Activated CD4-positive, alpha-beta T cell treated with anti-CD3 and anti-CD28 coated beads, Interleukin-2, amount 10 ng/mL, durations not matched to agents 7 days and 5 days (primary cell): ENCODE measurements around the gene ZDHHC19. TPM values are rescaled to one million over a fixed set of nuclear protein-coding genes. Genes with fewer than 3 reads are reported as not detected.
"Not testable (repeated sequence)": the region's sequence is repeated elsewhere in the genome, so short reads cannot be mapped to it uniquely, and the experiment has no call there.

Source experiments
- CTCF ChIA-PET: fragments of 350-600 bp; sonication (Branson Sonifier 250); formaldehyde crosslinking; loops from one replicate; lab custom pipeline; 2021; ENCODE audit warnings: antibody characterized with exemption; lab: Charles Lee
- POLR2A ChIA-PET: fragments of 350-600 bp; sonication (Branson Sonifier 250); formaldehyde crosslinking; loops from one replicate; lab custom pipeline; 2021; ENCODE audit warnings: antibody characterized with exemption; lab: Charles Lee
- DNase-seq: peaks from one replicate; pipeline ENCODE4 v3.0.0-alpha.2; 2020
- H3K27ac Mint-ChIP-seq: one replicate; pipeline ENCODE4 v1.8.0; 2021; ENCODE audit warnings: mild to moderate bottlenecking, moderate library complexity, mixed read lengths
- H3K27me3 Mint-ChIP-seq: one replicate; pipeline ENCODE4 v1.8.0; 2021; ENCODE audit warnings: mixed read lengths
- H3K36me3 Mint-ChIP-seq: one replicate; pipeline ENCODE4 v1.8.0; 2021; ENCODE audit warnings: low read depth, mixed read lengths
- H3K4me1 Mint-ChIP-seq: one replicate; pipeline ENCODE4 v1.8.0; 2021; ENCODE audit warnings: mixed read lengths
- H3K4me3 Mint-ChIP-seq: one replicate; pipeline ENCODE4 v1.8.0; 2021; ENCODE audit warnings: mild to moderate bottlenecking, moderate library complexity, mixed read lengths
- H3K9me3 Mint-ChIP-seq: one replicate; pipeline ENCODE4 v1.8.0; 2021; ENCODE audit warnings: mixed read lengths
- total RNA-seq, 2 experiments: library from RNA; stranded (reverse); gene quantifications; one replicate each; pipeline ENCODE4 v1.2.3, GENCODE V29; 2021

The ZDHHC19 gene, protein sequence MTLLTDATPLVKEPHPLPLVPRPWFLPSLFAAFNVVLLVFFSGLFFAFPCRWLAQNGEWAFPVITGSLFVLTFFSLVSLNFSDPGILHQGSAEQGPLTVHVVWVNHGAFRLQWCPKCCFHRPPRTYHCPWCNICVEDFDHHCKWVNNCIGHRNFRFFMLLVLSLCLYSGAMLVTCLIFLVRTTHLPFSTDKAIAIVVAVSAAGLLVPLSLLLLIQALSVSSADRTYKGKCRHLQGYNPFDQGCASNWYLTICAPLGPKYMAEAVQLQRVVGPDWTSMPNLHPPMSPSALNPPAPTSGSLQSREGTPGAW
- not detected for total RNA-seq

DNA sequence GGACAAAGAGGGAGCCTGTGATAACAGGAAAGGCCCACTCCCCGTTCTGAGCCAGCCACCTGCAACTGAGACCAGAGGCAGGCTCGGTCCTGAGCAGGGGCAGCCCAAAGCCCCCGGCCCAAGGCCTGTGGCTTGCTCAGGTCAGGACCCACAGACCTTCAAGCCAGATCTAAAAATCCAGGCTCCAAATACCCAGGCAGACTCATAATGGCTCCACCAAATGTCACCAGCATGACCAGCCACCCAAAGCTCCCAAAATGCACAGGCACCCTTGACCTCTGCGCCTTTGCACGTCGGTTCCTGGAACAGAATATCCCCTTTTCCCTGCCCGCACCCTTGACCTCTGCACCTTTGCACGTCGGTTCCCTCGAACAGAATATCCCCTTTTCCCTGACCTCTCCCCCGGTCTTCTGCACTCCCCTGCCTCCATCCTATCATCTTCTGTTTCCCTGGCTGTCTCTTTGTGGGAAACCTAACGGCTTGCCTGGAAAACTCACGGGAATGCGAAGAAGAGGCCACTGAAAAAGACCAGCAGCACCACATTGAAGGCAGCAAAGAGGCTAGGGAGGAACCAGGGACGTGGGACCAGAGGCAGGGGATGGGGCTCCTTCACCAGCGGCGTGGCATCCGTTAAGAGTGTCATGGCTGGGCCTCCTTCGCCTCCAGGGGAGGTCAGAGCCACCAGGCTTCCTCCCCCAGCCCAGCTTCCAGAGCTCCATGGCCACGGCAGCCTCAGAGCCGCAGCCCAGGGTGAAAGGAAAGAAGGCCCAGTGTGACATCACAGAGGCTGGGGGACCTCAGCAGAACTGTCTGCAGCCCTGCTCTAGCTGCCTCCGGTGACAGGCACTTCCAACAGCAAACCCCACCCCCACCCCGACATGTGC is at the start of gene ZDHHC19:
Gene ZDHHC19, minus strand, starts transcription at position 728 of the 884 bp plus-strand sequence. Its CDS starts 85 bp downstream, at position 643.
- Mint-ChIP-seq H3K36me3 (no peaks in the 10 kb centered on the region), H3K4me3 (no peak within 1 kb of the TSS)
- POLR2A ChIA-PET: no interaction called here

DNA sequence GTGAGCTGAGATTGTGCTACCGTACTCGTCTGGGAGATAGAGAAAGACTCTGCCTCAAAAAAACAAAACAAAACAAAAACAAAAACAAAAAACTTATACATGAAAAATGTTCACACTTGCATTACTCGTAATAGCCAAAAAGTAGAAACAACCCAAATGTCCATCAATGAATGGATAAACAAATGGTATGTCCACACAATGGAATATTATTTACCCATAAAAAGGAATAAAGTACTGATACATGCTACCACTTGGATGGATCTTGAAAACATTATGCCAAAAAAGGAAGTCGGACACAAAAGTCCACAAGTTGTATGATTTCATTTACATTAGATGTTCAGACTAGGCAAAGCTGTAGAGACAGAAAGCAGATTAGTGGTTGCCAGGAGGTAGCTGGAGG is 49.6 kb upstream of the ZDHHC19 start:
- POLR2A ChIA-PET: no interaction called here
- no peak overlapping the region for H3K27ac Mint-ChIP-seq
- peaks cover 2% of the 10 kb centered on the region for H3K4me1 Mint-ChIP-seq
- peaks cover 30% of the 10 kb centered on the region for H3K36me3 Mint-ChIP-seq
- H3K4me3 Mint-ChIP-seq: no peak overlapping the region
- no peaks in the 10 kb centered on the region for H3K27me3 Mint-ChIP-seq
- CTCF ChIA-PET: no interaction called here
- no peak for DNase-seq
- no peaks in the 10 kb centered on the region for H3K9me3 Mint-ChIP-seq

More for the DNA sequence above, at the start of gene ZDHHC19:
- CTCF ChIA-PET: no interaction called here
- no peak for DNase-seq
- Mint-ChIP-seq H3K4me1 (peaks cover 13% of the 10 kb centered on the region), H3K27me3 (peaks cover 8% of the 10 kb centered on the region), H3K27ac (no peak within 1 kb of the TSS), H3K9me3 (no peaks in the 10 kb centered on the region)

DNA sequence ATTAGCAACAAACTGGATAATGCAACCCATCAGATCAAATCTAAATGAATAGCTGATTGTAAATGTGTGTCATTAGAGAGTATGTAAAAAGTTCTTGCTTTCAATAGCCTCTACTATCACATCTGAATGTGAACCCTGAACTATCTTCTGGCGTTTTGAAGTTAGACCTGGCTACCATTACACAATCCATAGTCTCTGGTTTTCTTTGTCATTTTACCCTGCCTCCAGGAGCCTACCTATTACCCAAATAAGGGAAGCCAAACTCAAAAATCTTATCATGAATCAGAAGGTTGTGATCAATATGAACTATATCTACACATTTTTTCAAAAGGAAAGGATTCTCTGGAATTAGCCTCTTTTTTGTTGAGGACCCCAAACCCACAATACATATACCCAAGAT is 44.6 kb upstream of the ZDHHC19 start:
- CTCF ChIA-PET: interaction anchor here (1.3 to 1.6 kb wide), 3 partner anchors 197 to 267 kb away, joined by 3 to 4 read pairs (median 4); no protein-coding TSS in a partner anchor
- POLR2A ChIA-PET: no interaction called here
- H3K27me3 Mint-ChIP-seq: no peaks in the 10 kb centered on the region

DNA sequence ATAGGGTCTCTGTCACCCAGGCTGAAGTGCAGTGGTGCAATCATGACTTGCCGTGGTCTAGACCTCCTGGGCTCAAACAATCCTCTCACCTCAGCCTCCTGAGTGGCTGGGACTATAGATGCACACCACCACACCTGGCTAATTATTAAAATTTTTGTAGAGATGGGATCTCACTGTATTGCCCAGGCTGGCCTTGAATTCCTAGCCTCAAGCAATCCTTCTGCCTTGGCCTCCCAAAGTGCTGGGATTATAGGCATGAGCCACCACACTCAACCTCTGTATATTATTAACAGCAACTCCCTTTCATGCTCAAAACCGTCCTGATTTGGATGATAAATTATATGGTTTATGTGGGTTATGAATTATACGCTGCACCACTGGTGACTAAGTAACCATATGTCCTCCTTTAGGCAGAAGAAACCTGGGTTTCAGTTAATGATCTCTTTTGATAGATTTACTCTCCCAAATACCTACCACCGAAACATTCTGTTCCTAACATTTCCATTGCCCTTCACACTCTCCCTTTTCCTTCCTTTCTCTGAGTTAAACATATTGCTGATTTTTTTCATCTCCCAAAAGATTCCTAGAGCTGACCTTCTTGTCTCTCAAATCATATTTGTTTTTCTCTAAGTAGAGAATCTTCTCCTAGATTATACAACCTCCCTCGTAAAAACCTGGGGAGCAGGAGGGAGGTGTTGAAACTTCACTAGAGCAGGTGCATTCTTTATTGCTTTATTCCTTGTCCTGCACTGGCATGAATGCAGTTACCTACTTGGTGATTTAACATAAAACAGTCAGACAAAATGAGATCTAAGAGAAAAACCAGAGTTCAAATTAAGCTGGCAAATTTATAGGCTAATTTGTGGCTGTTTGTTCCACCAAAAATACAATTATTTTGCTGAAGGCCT is 43.4 kb upstream of the ZDHHC19 start:
- Mint-ChIP-seq H3K36me3 (peaks cover 18% of the 10 kb centered on the region), H3K4me3 (no peak overlapping the region), H3K4me1 (peaks cover 3% of the 10 kb centered on the region), H3K9me3 (no peaks in the 10 kb centered on the region), H3K27ac (no peak overlapping the region), H3K27me3 (no peaks in the 10 kb centered on the region)
- ChIA-PET POLR2A (no interaction called here), CTCF (interaction anchor here (0.7 to 1.6 kb wide), 10 partner anchors 11 to 645 kb away, joined by 3 to 5 read pairs (median 4); partner anchors contain the start of gene DYNLT2B)
- no peak for DNase-seq

More for the DNA sequence above, 44.6 kb upstream of the ZDHHC19 start:
- H3K36me3 Mint-ChIP-seq: peaks cover 21% of the 10 kb centered on the region
- H3K9me3 Mint-ChIP-seq: no peaks in the 10 kb centered on the region
- H3K4me1 Mint-ChIP-seq: peaks cover 3% of the 10 kb centered on the region
- no peak overlapping the region for H3K27ac Mint-ChIP-seq
- H3K4me3 Mint-ChIP-seq: no peak overlapping the region
- no peak for DNase-seq

DNA sequence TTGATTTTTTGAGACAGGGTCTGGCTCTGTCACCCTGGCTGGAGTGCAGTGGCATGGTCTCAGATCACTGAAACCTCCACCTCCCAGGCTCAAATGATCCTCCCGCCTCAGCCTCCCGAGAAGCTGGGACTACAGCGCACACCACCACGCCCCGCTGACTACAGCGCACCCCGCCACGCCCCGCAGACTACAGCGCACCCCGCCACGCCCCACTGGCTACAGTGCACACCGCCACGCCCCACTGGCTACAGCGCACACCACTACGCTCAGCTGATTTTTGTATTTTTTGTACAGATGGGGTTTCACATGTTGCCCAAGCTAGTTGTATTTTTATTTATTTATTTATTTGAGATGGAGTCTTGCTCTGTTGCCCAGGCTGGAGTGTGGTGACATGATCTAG is 40.7 kb upstream of the ZDHHC19 start:
- Mint-ChIP-seq H3K27me3 (no peaks in the 10 kb centered on the region), H3K4me1 (peaks cover 7% of the 10 kb centered on the region), H3K4me3 (no peak overlapping the region), H3K36me3 (peaks cover 26% of the 10 kb centered on the region), H3K27ac (peak overlapping the region; percentile 46), H3K9me3 (no peaks in the 10 kb centered on the region)
- POLR2A ChIA-PET: no interaction called here
- CTCF ChIA-PET: interaction anchor here (0.6 to 2.2 kb wide), 5 partner anchors 16 to 439 kb away, joined by 3 to 6 read pairs (median 4); no protein-coding TSS in a partner anchor
- no peak for DNase-seq

DNA sequence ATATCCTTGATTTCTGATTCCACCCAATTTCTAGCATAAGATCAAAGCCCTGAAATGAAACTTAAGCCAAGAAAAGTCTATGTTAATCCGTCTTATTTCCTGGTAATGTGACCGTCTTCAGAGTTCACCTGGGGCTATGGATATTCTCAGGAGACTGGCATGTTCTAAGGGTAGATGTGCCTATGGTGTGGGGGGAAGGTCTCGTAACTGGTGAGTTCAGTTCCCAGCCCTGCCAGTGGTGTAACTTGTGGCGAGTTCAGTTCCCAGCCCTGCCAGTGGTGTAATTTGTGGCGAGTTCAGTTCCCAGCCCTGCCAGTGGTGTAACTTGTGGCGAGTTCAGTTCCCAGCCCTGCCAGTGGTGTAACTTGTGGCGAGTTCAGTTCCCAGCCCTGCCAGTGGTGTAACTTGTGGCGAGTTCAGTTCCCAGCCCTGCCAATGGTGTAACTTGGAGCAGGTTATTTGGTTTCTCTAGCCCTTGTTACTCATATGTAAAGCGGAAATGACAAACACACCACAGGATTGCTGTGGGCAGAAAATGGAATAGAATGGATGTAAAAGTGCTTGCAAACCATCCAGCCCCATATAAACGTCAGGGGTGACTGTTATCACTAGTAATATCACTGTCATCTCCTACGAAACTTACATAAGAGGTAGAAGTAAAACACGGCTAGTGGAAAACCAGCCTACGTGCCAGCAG is 35.6 kb upstream of the ZDHHC19 start:
- Mint-ChIP-seq H3K36me3 (peaks cover 46% of the 10 kb centered on the region), H3K4me1 (peaks cover 5% of the 10 kb centered on the region), H3K4me3 (no peak overlapping the region), H3K27me3 (no peaks in the 10 kb centered on the region), H3K27ac (no peak overlapping the region), H3K9me3 (no peaks in the 10 kb centered on the region)
- ChIA-PET CTCF (no interaction called here), POLR2A (no interaction called here)
- no peak for DNase-seq

DNA sequence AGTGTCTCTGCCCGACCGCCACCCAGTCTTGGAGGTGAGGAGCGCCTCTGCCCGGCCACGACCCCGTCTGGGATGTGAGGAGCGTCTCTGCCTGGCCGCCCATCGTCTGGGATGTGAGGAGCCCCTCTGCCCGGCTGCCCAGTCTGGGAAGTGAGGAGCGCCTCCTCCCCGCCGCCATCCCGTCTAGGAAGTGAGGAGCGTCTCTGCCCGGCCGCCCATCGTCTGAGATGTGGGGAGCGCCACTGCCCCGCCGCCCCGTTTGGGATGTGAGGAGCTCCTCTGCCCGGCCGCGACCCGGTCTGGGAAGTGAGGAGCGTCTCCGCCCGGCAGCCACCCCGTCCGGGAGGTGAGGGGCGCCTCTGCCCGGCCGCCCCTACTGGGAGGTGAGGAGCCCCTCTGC is 33.0 kb upstream of the ZDHHC19 start:
- DNase-seq, POLR2A ChIA-PET, H3K27me3 Mint-ChIP-seq, H3K4me1 Mint-ChIP-seq, H3K4me3 Mint-ChIP-seq, H3K27ac Mint-ChIP-seq, H3K9me3 Mint-ChIP-seq: not testable (repeated sequence)
- peaks cover 51% of the 10 kb centered on the region for H3K36me3 Mint-ChIP-seq
- CTCF ChIA-PET: interaction anchor here (0.7 kb wide), 1 partner anchor 279 kb away, joined by 3 read pairs; no protein-coding TSS in a partner anchor

DNA sequence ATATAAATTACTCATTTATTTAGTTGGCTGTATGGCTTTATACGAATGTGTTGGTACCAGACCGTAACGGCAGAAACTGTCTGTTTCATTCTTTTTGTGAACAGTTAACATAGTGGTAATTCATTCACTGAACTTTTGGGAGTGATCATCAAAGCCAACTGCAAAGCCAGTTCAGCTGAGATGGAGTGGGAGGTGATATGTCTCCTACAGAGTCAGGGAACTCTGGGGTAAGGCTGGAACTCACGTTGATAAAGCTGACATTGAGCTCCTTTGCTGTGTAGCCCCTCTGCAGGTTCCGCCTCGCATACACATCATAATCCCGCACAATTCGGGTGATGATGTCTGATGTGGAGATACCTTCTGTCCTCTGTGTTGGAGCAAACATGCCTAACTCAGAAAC is 30.5 kb upstream of the ZDHHC19 start:
- ChIA-PET POLR2A (no interaction called here), CTCF (interaction anchor here (1.0 kb wide), 1 partner anchor 14 kb away, joined by 4 read pairs; no protein-coding TSS in a partner anchor)
- no peak overlapping the region for H3K4me3 Mint-ChIP-seq
- DNase-seq: no peak
- peaks cover 52% of the 10 kb centered on the region for H3K36me3 Mint-ChIP-seq
- H3K27me3 Mint-ChIP-seq: no peaks in the 10 kb centered on the region
- H3K9me3 Mint-ChIP-seq: no peaks in the 10 kb centered on the region
- H3K27ac Mint-ChIP-seq: no peak overlapping the region
- peaks cover 9% of the 10 kb centered on the region for H3K4me1 Mint-ChIP-seq

DNA sequence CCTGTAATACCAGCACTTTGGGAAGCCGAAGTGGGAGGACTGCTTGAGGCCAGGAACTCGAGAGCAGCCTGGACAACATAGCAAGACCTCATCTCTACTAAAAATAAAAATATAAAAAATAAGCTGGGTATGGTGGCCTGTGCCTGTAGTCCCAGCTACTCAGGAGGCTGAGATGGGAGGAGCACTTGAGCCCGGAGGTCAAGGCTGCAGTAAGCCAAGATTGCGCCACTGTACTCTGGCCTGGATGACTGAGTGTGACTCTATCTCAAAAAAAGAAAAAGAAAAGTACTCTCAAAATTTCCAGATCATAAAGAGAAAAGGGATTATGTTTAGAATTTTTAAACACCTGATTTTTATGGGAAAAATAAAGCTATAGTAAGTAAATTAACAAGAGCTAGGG is 29.2 kb upstream of the ZDHHC19 start:
- H3K4me3 Mint-ChIP-seq: no peak overlapping the region
- no peak overlapping the region for H3K27ac Mint-ChIP-seq
- H3K9me3 Mint-ChIP-seq: no peaks in the 10 kb centered on the region
- peaks cover 44% of the 10 kb centered on the region for H3K36me3 Mint-ChIP-seq
- ChIA-PET POLR2A (no interaction called here), CTCF (interaction anchor here (0.6 to 1.1 kb wide), 2 partner anchors 25 to 233 kb away, joined by 3 to 6 read pairs; no protein-coding TSS in a partner anchor)
- no peaks in the 10 kb centered on the region for H3K27me3 Mint-ChIP-seq
- DNase-seq: no peak
- H3K4me1 Mint-ChIP-seq: peaks cover 9% of the 10 kb centered on the region

DNA sequence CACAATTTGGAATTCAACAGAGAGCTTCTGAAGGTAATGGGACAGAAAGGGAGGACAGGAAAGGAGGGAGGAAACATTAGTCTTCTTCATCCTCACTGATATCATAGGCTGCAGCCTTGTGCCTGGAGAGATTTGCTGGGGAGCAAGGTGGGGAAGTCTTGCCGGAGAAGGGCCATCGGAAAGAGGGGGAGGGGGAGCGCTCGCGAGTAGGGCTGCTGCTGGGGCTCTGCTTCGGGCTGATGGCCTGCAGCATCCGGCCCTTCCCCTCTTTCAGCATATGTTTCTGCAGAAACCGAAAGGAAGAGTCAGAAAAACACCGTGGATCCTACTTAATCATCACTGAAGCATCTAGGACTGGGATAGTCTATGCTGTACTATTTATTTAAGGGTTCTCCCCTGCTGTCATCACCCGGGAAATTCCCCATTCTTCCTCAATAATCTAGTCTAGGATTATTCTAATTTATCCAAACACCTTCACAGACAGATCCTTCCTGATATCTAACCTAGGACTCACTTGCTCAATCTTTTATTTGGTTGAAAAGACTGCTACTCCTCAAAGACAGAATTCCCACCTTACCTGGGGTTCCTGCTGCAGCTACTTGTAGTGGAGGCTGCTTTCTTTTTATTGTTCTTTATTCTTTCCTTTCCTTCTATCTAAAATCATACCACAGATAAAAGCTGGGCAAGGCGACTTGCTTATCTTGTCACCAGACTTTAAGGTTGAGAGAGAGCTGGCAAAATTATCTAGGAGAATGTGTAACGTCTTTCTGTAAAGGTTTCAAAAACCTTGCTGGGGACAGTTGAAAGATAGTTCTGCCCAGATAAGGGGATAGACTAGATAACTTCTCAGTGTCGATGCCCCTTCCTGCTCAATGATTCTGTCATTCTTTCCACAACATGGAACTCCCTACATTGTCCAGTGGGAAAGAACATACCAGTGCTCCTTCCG is 27.7 kb upstream of the ZDHHC19 start:
- no peaks in the 10 kb centered on the region for H3K27me3 Mint-ChIP-seq
- no peak for DNase-seq
- ChIA-PET POLR2A (no interaction called here), CTCF (no interaction called here)
- peaks cover 9% of the 10 kb centered on the region for H3K4me1 Mint-ChIP-seq
- H3K36me3 Mint-ChIP-seq: peaks cover 38% of the 10 kb centered on the region
- H3K27ac Mint-ChIP-seq: no peak overlapping the region
- H3K4me3 Mint-ChIP-seq: no peak overlapping the region
- H3K9me3 Mint-ChIP-seq: no peaks in the 10 kb centered on the region

DNA sequence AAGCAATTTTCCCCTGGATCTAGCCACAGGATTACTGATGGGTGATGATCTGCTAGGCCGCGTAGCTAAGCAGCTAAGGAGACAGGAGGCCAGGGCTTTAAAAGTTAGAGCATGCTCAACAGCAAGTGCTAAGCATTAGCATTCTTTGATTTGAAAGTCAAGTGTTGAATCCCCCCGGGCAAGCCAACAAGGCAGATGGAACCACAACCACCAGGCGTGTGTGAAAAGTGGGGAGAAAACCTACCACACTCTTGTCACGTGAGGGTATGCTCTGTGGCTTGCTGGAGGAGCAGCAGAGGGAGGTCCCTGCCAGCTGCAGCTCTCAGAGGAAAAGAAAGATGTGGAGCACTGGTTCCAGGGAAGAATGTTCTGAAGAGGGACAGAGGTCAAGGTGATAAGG is 26.0 kb upstream of the ZDHHC19 start:
- H3K27me3 Mint-ChIP-seq: no peaks in the 10 kb centered on the region
- POLR2A ChIA-PET: no interaction called here
- peaks cover 29% of the 10 kb centered on the region for H3K36me3 Mint-ChIP-seq
- CTCF ChIA-PET: no interaction called here
- no peak for DNase-seq
- no peak overlapping the region for H3K4me3 Mint-ChIP-seq
- H3K9me3 Mint-ChIP-seq: no peaks in the 10 kb centered on the region
- peaks cover 9% of the 10 kb centered on the region for H3K4me1 Mint-ChIP-seq
- no peak overlapping the region for H3K27ac Mint-ChIP-seq
